Common myeloid progenitor, CD34-positive (primary cell): ENCODE results near the gene HMCN2.

Experiments
- CTCF ChIA-PET: fragments of 350-600 bp; sonication (Branson Sonifier 250); formaldehyde crosslinking; loops from one replicate; lab custom pipeline; 2021; ENCODE audit warnings: antibody characterized with exemption; lab: Charles Lee
- POLR2A ChIA-PET: fragments of 350-600 bp; sonication (Branson Sonifier 250); formaldehyde crosslinking; loops from one replicate; lab custom pipeline; 2021; ENCODE audit warnings: antibody characterized with exemption; lab: Charles Lee
- DNase-seq, 3 donors: peaks; one replicate each; pipeline versions ENCODE4 v3.0.0 to v3.0.0-alpha.2; 2013
- H3K27ac ChIP-seq, 2 experiments: 1 replicate in 1 of 2; 2 replicates in 1 of 2; pipeline ENCODE4 v1.7.0; 2013; ENCODE audit warnings: inconsistent platforms in 2 of 2, low read length in 2 of 2, mild to moderate bottlenecking in 2 of 2, low read depth in 1 of 2, moderate library complexity in 1 of 2; ENCODE audit not compliant: severe bottlenecking in 2 of 2, insufficient read depth in 1 of 2, poor library complexity in 1 of 2
- H3K27me3 ChIP-seq, 5 experiments: replicated peaks in 2 of 5; 1 replicate in 3 of 5; 2 replicates in 2 of 5; pipeline versions ENCODE4 v1.6.1 to v1.7.0; 2013; ENCODE audit warnings: low read length in 4 of 5, mild to moderate bottlenecking in 2 of 5, moderate library complexity in 2 of 5, inconsistent platforms in 1 of 5; ENCODE audit not compliant: insufficient read depth in 5 of 5, control insufficient read depth in 4 of 5
- H3K36me3 ChIP-seq, 4 experiments: 1 replicate in 2 of 4; 2 replicates in 2 of 4; pipeline versions ENCODE4 v1.6.1 to v1.7.0; 2013; ENCODE audit warnings: low read length in 3 of 4, control low read depth in 1 of 4, mild to moderate bottlenecking in 1 of 4; ENCODE audit not compliant: control insufficient read depth in 4 of 4, insufficient read depth in 4 of 4
- H3K4me1 ChIP-seq, 4 experiments: 1 replicate in 3 of 4; 2 replicates in 1 of 4; pipeline versions ENCODE4 v1.6.1 to v1.7.1; 2013; ENCODE audit warnings: low read length in 3 of 4, mild to moderate bottlenecking in 3 of 4, control low read depth in 1 of 4, inconsistent platforms in 1 of 4, moderate library complexity in 1 of 4; ENCODE audit not compliant: control insufficient read depth in 4 of 4, insufficient read depth in 4 of 4; ENCODE audit errors: control extremely low read depth in 1 of 4
- H3K4me3 ChIP-seq, 7 experiments: 1 replicate in 4 of 7; 2 replicates in 3 of 7; pipeline versions ENCODE4 v1.5.1 to v1.7.0; 2013; ENCODE audit warnings: mild to moderate bottlenecking in 7 of 7, low read length in 6 of 7, moderate library complexity in 6 of 7, inconsistent platforms in 2 of 7, low read depth in 2 of 7, control low read depth in 1 of 7; ENCODE audit not compliant: insufficient read depth in 4 of 7, control insufficient read depth in 1 of 7; ENCODE audit errors: extremely low read depth in 1 of 7
- H3K9me3 ChIP-seq, 5 experiments: 1 replicate in 4 of 5; 2 replicates in 1 of 5; pipeline versions ENCODE4 v1.6.1 to v1.7.1; 2013; ENCODE audit warnings: low read length in 4 of 5, mild to moderate bottlenecking in 2 of 5, inconsistent platforms in 1 of 5, low read depth in 1 of 5, moderate library complexity in 1 of 5; ENCODE audit not compliant: control insufficient read depth in 4 of 5, insufficient read depth in 2 of 5; ENCODE audit errors: control extremely low read depth in 1 of 5
- WGBS: methylation state at CpG from one replicate; pipeline ENCODE4 v1.1.5; 2013; ENCODE audit not compliant: insufficient coverage; 5-methylcytosine and 5-hydroxymethylcytosine counted together

Gene HMCN2

GRCh38 chr9:130303613-130304055, 38.1 kb downstream of the HMCN2 start:
- no peak for DNase-seq
- ChIA-PET CTCF (no interaction called here), POLR2A (no interaction called here)
- 86% methylated on average over 17 of the region's 17 CpGs for whole genome bisulfite sequencing
- peaks cover 0 to 20% (median 0%) of the 10 kb centered on the region in 5 experiments for H3K27me3 ChIP-seq
- no peaks in the 10 kb centered on the region for H3K36me3 ChIP-seq
- no peak overlapping the region for H3K4me3 ChIP-seq
- no peaks in the 10 kb centered on the region for H3K9me3 ChIP-seq
- H3K27ac ChIP-seq: no peak overlapping the region
- H3K4me1 ChIP-seq: no peaks in the 10 kb centered on the region

- Histone ChIP-seq H3K27me3 (peaks cover 0 to 20% (median 0%) of the 10 kb centered on the region in 5 experiments), H3K4me1 (no peaks in the 10 kb centered on the region), H3K9me3 (no peaks in the 10 kb centered on the region), H3K27ac (no peak overlapping the region), H3K36me3 (no peaks in the 10 kb centered on the region), H3K4me3 (no peak overlapping the region)
- ChIA-PET POLR2A (no interaction called here), CTCF (no interaction called here)
- DNase-seq: no peak
- WGBS: 11% methylated on average over 2 of the region's 7 CpGs
These were observed 38.6 kb downstream of the HMCN2 start for GRCh38 chr9:130304116-130304515.

- no peak for DNase-seq
- Histone ChIP-seq H3K4me1 (no peaks in the 10 kb centered on the region), H3K27ac (no peak overlapping the region), H3K4me3 (no peak overlapping the region), H3K9me3 (no peaks in the 10 kb centered on the region), H3K27me3 (peaks cover 0 to 20% (median 0%) of the 10 kb centered on the region in 5 experiments), H3K36me3 (no peaks in the 10 kb centered on the region)
- ChIA-PET POLR2A (no interaction called here), CTCF (no interaction called here)
- 97% methylated on average over 17 of the region's 19 CpGs for WGBS
These were observed 39.1 kb downstream of the HMCN2 start for GRCh38 chr9:130304643-130305042.

- Histone ChIP-seq H3K36me3 (no peaks in the 10 kb centered on the region), H3K4me3 (no peak overlapping the region), H3K27ac (no peak overlapping the region), H3K27me3 (peaks cover 0 to 20% (median 0%) of the 10 kb centered on the region in 5 experiments), H3K4me1 (no peaks in the 10 kb centered on the region), H3K9me3 (no peaks in the 10 kb centered on the region)
- WGBS: 96% methylated on average over 4 of the region's 4 CpGs
- ChIA-PET CTCF (no interaction called here), POLR2A (no interaction called here)
- no peak for DNase-seq
These were observed 39.8 kb downstream of the HMCN2 start for GRCh38 chr9:130305381-130305780.

GRCh38 chr9:130306823-130307666, 41.5 kb downstream of the HMCN2 start:
- H3K4me1 ChIP-seq: no peaks in the 10 kb centered on the region
- H3K36me3 ChIP-seq: no peaks in the 10 kb centered on the region
- H3K9me3 ChIP-seq: no peaks in the 10 kb centered on the region
- no peak overlapping the region for H3K4me3 ChIP-seq
- ChIA-PET POLR2A (no interaction called here), CTCF (no interaction called here)
- H3K27ac ChIP-seq: no peak overlapping the region
- DNase-seq: no peak
- WGBS: 93% methylated on average over 15 of the region's 21 CpGs
- H3K27me3 ChIP-seq: peaks cover 0 to 18% (median 0%) of the 10 kb centered on the region in 5 experiments

GRCh38 chr9:130307667-130307943, 42.0 kb downstream of the HMCN2 start:
- H3K4me3 ChIP-seq: no peak overlapping the region
- ChIA-PET POLR2A (no interaction called here), CTCF (no interaction called here)
- WGBS: 100% methylated on average over 5 of the region's 5 CpGs
- H3K9me3 ChIP-seq: no peaks in the 10 kb centered on the region
- no peak overlapping the region for H3K27ac ChIP-seq
- H3K36me3 ChIP-seq: no peaks in the 10 kb centered on the region
- no peak for DNase-seq
- no peaks in the 10 kb centered on the region for H3K4me1 ChIP-seq
- H3K27me3 ChIP-seq: peaks cover 0 to 13% (median 0%) of the 10 kb centered on the region in 5 experiments

- Histone ChIP-seq H3K27ac (no peak overlapping the region), H3K4me1 (no peaks in the 10 kb centered on the region), H3K27me3 (peaks cover 0 to 10% (median 0%) of the 10 kb centered on the region in 5 experiments), H3K36me3 (no peaks in the 10 kb centered on the region), H3K9me3 (no peaks in the 10 kb centered on the region), H3K4me3 (no peak overlapping the region)
- no peak for DNase-seq
- ChIA-PET CTCF (no interaction called here), POLR2A (no interaction called here)
- 96% methylated on average over 12 of the region's 14 CpGs for WGBS
These were observed 42.6 kb downstream of the HMCN2 start for GRCh38 chr9:130308081-130308571.
